Right lobe of liver (tissue), 6 donors: ENCODE results near the gene CD7. TPM values are rescaled to one million over a fixed set of nuclear protein-coding genes. Genes with fewer than 3 reads are reported as not detected.

Source experiments
- ATAC-seq, 4 donors: fragments of 200-7000 bp; cut with Tn5 transposase; one replicate each; pipeline ENCODE4 v1.9.1; 2020; ENCODE audit warnings: mild to moderate bottlenecking in 4 of 4, moderate library complexity in 4 of 4
- DNase-seq, 3 donors: peaks; one replicate each; pipeline ENCODE4 v3.0.0-alpha.2; 2020
- H3K27ac ChIP-seq, 3 donors: fragments of 200-600 bp; one replicate each; pipeline ENCODE4 v1.8.0; 2022
- H3K27me3 ChIP-seq, 2 donors: fragments of 200-600 bp; one replicate each; pipeline ENCODE4 v1.8.0; 2022
- H3K36me3 ChIP-seq, 4 donors: fragments of 200-600 bp; sonication (generic) in 1 of 4; one replicate each; pipeline versions ENCODE4 v1.5.1 to v1.8.0; 2017 to 2022; ENCODE audit warnings: control low read depth in 1 of 4
- H3K4me1 ChIP-seq, 4 donors: fragments of 200-600 bp; sonication (generic) in 1 of 4; one replicate each; pipeline versions ENCODE4 v1.5.1 to v1.8.0; 2017 to 2022; ENCODE audit warnings: control low read depth in 1 of 4
- H3K4me3 ChIP-seq, 3 donors: fragments of 200-600 bp; one replicate each; pipeline ENCODE4 v1.8.0; 2022
- H3K9me3 ChIP-seq, 4 donors: fragments of 200-600 bp; sonication (generic) in 1 of 4; one replicate each; pipeline versions ENCODE4 v1.5.1 to v1.8.0; 2017 to 2022; ENCODE audit warnings: control low read depth in 1 of 4
- POLR2A ChIP-seq: fragments of 450-650 bp; IDR thresholded peaks from one replicate; pipeline ENCODE4 v1.6.1; 2017; ENCODE audit warnings: antibody characterized with exemption, mild to moderate bottlenecking
- WGBS: methylation state at CpG from one replicate; pipeline ENCODE4 v1.1.6; 2018; ENCODE audit warnings: low coverage, low lambda C conversion rate; ENCODE audit not compliant: insufficient coverage; ENCODE audit errors: missing lambda C conversion rate; 5-methylcytosine and 5-hydroxymethylcytosine counted together
- intact Hi-C, 2 donors: fragments of 100-400 bp; cut with DNase I; formaldehyde crosslinking; loops; one replicate each; pipeline versions ENCODE4 v1.11.2 to v1.14.1; 2022
- total RNA-seq, 6 experiments: library from RNA; depleted of rRNA in 2 of 6; stranded (reverse); fragments of >200 nt in 2 of 6; fragmentation: NEBNext Ultra II Directional in 3 of 6; extraction: Animal tissue kit (Norgen Biotek cat#: 25700) in 3 of 6; gene quantifications; one replicate each; pipeline versions ENCODE4 v1.1.0 to v1.2.4, GENCODE V29; 2016 to 2023
- TF ChIP-seq, protein P1 (sequence below), 4 donors: fragments of 200-600 bp in 3 of 4; fragments of 450-650 bp in 1 of 4; IDR thresholded peaks; one replicate each; pipeline versions ENCODE4 v1.5.1 to v1.8.0; 2016 to 2022; ENCODE audit warnings: antibody characterized with exemption in 4 of 4, mild to moderate bottlenecking in 2 of 4
- donor health status: DM: no; HTN: yes; CAD: no.
- donor health status: DM: no; HTN: no; CAD: no.
- donor health status: DM: no; HTN: no; CAD: no.
- donor health status: DM: no; HTN: yes; CAD: no.
- donor health status: DM: no; HTN: yes; CAD: no.

CD7 gene
- total RNA-seq, 6 experiments from 2014 or later = 0.31 to 3.2 (median 1.3) TPM

DNA sequence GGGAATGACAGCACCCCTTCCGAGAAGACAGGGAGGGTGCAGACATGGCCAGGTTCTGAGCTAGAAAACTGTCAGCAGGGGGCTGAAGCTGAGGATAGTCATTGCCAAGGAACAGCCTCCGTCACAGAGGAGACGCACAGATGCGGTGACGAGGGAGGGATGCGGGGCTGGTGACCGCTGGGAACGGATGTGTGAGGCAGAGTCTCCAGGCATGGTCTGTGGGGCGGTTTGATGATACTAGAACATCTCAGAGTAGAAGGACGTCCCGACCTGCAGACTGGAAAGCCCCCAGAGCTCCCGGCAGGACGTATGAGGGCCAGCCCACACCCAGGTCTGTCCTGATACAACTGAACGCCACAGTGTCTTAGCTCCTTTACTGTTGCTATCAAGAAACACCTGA lies 42.1 kb downstream of the CD7 start:
- H3K4me1 ChIP-seq = peaks cover 0 to 16% (median 7%) of the 10 kb centered on the region in 4 donors
- ATAC-seq (no peak), DNase-seq (peak in 1 of 3 donors; percentile 46)
- no peaks in the 10 kb centered on the region for H3K9me3 ChIP-seq
- H3K4me3 ChIP-seq = no peak overlapping the region
- no peak overlapping the region for H3K27ac ChIP-seq
- no peaks in the 10 kb centered on the region for H3K27me3 ChIP-seq
- intact Hi-C loops = no loop called here
- 95% methylated on average over 4 of the region's 14 CpGs for WGBS
- no peak for TF ChIP-seq POLR2A
- TF ChIP-seq, protein P1, sequence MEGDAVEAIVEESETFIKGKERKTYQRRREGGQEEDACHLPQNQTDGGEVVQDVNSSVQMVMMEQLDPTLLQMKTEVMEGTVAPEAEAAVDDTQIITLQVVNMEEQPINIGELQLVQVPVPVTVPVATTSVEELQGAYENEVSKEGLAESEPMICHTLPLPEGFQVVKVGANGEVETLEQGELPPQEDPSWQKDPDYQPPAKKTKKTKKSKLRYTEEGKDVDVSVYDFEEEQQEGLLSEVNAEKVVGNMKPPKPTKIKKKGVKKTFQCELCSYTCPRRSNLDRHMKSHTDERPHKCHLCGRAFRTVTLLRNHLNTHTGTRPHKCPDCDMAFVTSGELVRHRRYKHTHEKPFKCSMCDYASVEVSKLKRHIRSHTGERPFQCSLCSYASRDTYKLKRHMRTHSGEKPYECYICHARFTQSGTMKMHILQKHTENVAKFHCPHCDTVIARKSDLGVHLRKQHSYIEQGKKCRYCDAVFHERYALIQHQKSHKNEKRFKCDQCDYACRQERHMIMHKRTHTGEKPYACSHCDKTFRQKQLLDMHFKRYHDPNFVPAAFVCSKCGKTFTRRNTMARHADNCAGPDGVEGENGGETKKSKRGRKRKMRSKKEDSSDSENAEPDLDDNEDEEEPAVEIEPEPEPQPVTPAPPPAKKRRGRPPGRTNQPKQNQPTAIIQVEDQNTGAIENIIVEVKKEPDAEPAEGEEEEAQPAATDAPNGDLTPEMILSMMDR (IDR thresholded peaks at IDR 0.05) = no peak
- H3K36me3 ChIP-seq = peaks cover 0 to 3% (median 0%) of the 10 kb centered on the region in 4 donors

DNA sequence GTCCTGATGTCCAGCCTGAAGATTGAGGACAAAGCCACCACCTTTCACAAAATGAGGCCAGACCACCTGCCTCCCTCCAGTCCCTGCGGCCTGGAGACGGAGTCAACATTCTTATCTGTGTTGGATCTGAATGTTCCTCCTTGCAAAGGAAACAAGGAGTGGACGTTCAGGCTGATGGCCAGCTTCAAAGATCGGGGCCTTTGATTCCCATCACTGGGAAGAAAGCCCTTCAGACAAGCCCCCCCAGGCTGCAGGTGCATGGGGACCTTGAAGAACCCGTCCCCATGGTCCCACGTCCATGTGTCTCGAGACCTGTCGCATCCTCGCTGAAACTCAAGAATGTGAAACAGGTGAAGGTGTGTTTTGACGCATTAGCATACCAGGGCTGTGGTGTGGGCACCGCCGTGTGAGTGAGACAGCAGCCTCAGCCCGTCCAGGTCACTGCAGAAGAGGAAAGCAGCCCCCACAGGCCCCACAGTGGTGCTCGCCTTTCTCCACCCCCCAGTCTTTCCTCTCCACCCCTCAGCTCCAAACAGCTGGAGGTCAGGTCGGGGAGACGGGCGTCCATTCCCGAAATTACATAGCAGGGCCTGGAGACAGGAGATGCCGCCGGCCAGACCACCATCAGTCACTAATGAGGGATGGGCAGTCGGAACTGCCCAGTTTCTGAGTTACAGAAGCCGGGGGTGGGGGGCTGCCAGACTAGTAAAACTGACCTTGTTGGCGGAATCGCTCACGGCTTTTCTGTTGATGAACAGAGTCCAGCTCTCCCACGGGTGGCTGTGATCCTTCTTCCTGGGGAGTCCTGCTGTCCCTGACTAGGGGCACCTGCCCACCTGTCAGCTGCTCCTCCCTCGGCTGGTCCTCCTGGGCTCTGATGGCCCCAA lies 43.0 kb downstream of the CD7 start:
- Histone ChIP-seq H3K27ac (peak overlapping the region; percentile 95 to 99 (median 98)), H3K9me3 (no peaks in the 10 kb centered on the region), H3K36me3 (peaks cover 0 to 3% (median 0%) of the 10 kb centered on the region in 4 donors), H3K4me3 (peak overlapping the region in 2 of 3 donors; percentile 99), H3K27me3 (no peaks in the 10 kb centered on the region), H3K4me1 (peaks cover 0 to 26% (median 11%) of the 10 kb centered on the region in 4 donors)
- WGBS = 56% methylated on average over 10 of the region's 27 CpGs
- DNase-seq (peak in 1 of 3 donors; percentile 50), ATAC-seq (no peak)
- TF ChIP-seq POLR2A = no peak
- TF ChIP-seq, protein P1 (IDR thresholded peaks at IDR 0.05) = no peak
- intact Hi-C loops = no loop called here

DNA sequence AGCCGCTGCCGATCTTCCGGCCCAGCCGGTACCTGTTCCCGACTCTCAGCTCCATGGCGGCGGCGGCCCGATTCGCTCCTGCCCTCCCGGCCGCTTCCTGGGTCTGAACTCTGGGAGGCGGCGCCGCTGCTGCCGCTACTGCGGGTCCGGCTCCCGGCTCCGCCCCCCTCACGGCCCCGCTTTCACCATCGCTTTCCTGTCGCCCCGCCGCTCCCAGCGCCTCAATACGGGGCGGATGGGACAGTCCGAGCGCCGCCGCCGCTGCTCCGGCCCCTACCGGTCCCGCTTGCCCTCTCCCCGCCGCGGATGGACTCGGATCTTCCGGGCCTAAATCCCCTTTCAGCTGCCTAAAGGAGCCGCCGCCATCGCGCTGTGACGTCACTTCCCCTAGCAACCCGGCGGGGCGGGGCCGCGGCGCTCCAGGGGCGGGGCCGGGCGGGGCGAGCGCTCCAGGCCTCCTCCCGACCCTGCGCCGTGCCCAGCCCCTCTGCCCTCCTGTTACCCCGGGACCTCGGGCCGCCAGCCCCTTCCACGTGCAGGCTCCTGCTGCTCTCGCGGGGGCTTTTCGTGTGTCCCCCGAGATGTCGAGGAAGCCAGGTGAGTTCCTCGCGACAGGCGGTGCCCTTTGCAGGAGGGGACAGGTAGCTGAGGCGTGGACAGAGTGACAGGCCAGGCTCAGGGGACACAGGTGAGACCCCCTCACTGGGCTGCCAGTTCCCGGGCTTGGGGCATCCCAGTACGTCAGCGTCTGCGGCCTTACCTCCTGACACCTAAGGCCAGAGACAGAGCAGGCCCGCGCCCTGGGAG lies 43.9 kb downstream of the CD7 start, which contains the start of gene CSNK1D:
TSS of gene CSNK1D (minus strand) at position 374 of the 807 bp plus-strand sequence. CDS start at position 55, 319 bp downstream.
- Histone ChIP-seq H3K9me3 (no peaks in the 10 kb centered on the region), H3K36me3 (peaks cover 0 to 3% (median 0%) of the 10 kb centered on the region in 4 donors), H3K27me3 (no peaks in the 10 kb centered on the region), H3K27ac (peak within 1 kb of the TSS; percentile 95 to 99 (median 98)), H3K4me3 (peak within 1 kb of the TSS; percentile 99), H3K4me1 (peaks cover 0 to 34% (median 17%) of the 10 kb centered on the region in 4 donors)
- DNase-seq (peak; percentile 93 to 94 (median 93)), ATAC-seq (peak; percentile 86 to 94 (median 88))
- 0% methylated on average over 3 of the region's 80 CpGs for WGBS
- TF ChIP-seq, protein P1 (IDR thresholded peaks at IDR 0.05) = no peak
- TF ChIP-seq POLR2A = peak; percentile 87
- intact Hi-C loops = no loop called here

DNA sequence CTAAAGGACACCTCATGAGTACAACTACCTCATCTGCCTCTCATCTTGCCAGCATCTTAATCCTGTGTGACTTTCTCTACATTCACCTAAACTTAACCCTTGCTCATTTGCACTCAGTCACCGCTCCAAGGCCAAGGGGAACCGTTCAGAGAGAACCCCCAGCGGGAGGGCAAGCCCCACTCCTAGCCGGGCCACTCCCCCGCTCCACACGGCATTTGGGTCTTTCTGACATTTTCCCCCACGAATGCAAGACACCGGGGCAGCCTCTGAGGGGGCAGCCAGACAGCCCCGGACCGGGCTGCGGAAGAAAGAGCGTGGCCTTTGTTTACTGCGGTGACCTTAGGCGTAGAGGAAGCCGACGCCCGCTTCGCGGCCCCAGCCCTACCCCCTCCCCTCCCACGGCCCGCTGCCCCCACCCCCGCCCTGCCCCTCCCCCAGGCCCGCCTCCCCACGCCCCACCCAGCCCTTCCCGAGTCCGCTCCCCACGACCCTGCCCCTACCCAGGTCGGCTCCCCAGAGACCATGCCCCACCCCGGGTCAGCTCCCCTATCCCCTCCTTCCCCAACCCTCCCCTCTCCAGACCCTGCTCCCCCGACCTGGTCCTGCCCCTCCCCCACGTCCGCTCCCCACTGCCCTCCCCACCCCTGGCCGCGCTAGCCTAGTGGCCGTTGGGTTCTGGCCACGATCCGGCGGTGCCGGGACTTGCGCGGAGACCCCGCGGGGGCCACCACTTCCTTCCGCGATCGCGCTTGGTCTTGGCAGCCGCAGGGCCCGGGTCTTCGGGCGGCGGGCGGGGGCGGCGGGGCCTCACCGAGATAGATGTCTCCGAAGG lies 44.7 kb downstream of the CD7 start:
- peak; percentile 68 to 72 (median 71) for DNase-seq
- Histone ChIP-seq H3K4me3 (peak overlapping the region; percentile 99), H3K9me3 (no peaks in the 10 kb centered on the region), H3K27ac (peak overlapping the region; percentile 95 to 99 (median 98)), H3K27me3 (no peaks in the 10 kb centered on the region), H3K4me1 (peaks cover 0 to 42% (median 23%) of the 10 kb centered on the region in 4 donors), H3K36me3 (peaks cover 0 to 3% (median 0%) of the 10 kb centered on the region in 4 donors)
- TF ChIP-seq, protein P1 (IDR thresholded peaks at IDR 0.05) = no peak
- no peak for TF ChIP-seq POLR2A
- peak; percentile 27 to 46 (median 36) for ATAC-seq
- intact Hi-C loops = no loop called here
- WGBS = 2% methylated on average over 41 of the region's 57 CpGs
